B cell (primary cell): Measurements from ENCODE around the gene FAIM. TPM values are rescaled to one million over a fixed set of nuclear protein-coding genes. Genes with fewer than 3 reads are reported as not detected.
"Not testable (repeated sequence)": the region's sequence is repeated elsewhere in the genome, so short reads cannot be mapped to it uniquely, and the experiment has no call there.

Source experiments
- ATAC-seq: fragments of 200-7000 bp; cut with Tn5 transposase; one replicate; pipeline ENCODE4 v1.10.0; 2021; ENCODE audit warnings: low read depth, mild to moderate bottlenecking, moderate number of reproducible peaks, moderate library complexity
- CTCF ChIA-PET: fragments of 350-600 bp; sonication (Branson Sonifier 250); formaldehyde crosslinking; loops from one replicate; lab custom pipeline; 2021; ENCODE audit warnings: antibody characterized with exemption, inconsistent platforms; lab: Charles Lee
- POLR2A ChIA-PET: fragments of 350-600 bp; sonication (Branson Sonifier 250); formaldehyde crosslinking; loops from one replicate; lab custom pipeline; 2021; ENCODE audit warnings: antibody characterized with exemption; lab: Charles Lee
- DNase-seq: peaks from one replicate; pipeline ENCODE4 v3.0.0; 2013
- H2AFZ ChIP-seq: 2 replicates; pipeline ENCODE4 v1.6.1; 2012; ENCODE audit warnings: mild to moderate bottlenecking, low read depth, low read length; ENCODE audit not compliant: insufficient read depth, poor library complexity, severe bottlenecking
- H3K27ac ChIP-seq, 2 donors: 1 replicate in 1 of 2; 2 replicates in 1 of 2; pipeline ENCODE4 v1.5.1; 2012 to 2013; ENCODE audit warnings: low read length in 2 of 2, mild to moderate bottlenecking in 2 of 2, moderate library complexity in 1 of 2
- H3K27me3 ChIP-seq, 4 experiments: fragments of 200-600 bp in 1 of 4; sonication (generic) in 1 of 4; replicated peaks in 1 of 4; 1 replicate in 2 of 4; 2 replicates in 2 of 4; pipeline versions ENCODE4 v1.6.1 to v1.7.0; 2013 to 2016; ENCODE audit warnings: low read length in 3 of 4, mild to moderate bottlenecking in 2 of 4, mixed read lengths in 1 of 4, moderate library complexity in 1 of 4; ENCODE audit not compliant: insufficient read depth in 4 of 4, control insufficient read depth in 3 of 4; ENCODE audit errors: control extremely low read depth in 1 of 4
- H3K36me3 ChIP-seq, 2 experiments: replicated peaks in 1 of 2; 1 replicate in 1 of 2; 2 replicates in 1 of 2; pipeline versions ENCODE4 v1.6.1 to v1.7.1; 2013; ENCODE audit warnings: low read length in 1 of 2; ENCODE audit not compliant: insufficient read depth in 2 of 2, control insufficient read depth in 1 of 2; ENCODE audit errors: control extremely low read depth in 1 of 2, extremely low read depth in 1 of 2
- H3K4me1 ChIP-seq, 2 donors: fragments of 200-600 bp in 1 of 2; sonication (generic) in 1 of 2; 1 replicate in 1 of 2; 2 replicates in 1 of 2; pipeline versions ENCODE4 v1.5.1 to v1.6.1; 2013 to 2017; ENCODE audit warnings: low read length in 2 of 2; ENCODE audit not compliant: control insufficient read depth in 2 of 2, insufficient read depth in 2 of 2
- H3K4me2 ChIP-seq: replicated peaks from 2 replicates; pipeline ENCODE3; 2012; ENCODE audit warnings: mild to moderate bottlenecking, low read depth, low read length; ENCODE audit not compliant: poor library complexity, severe bottlenecking
- H3K4me3 ChIP-seq, 5 experiments: fragments of 200-600 bp in 1 of 5; sonication (generic) in 1 of 5; 1 replicate in 3 of 5; 2 replicates in 2 of 5; pipeline versions ENCODE4 v1.5.1 to v1.7.0; 2011 to 2016; ENCODE audit warnings: low read length in 4 of 5, mild to moderate bottlenecking in 4 of 5, low read depth in 2 of 5, control low read depth in 1 of 5, moderate library complexity in 1 of 5; ENCODE audit not compliant: insufficient read depth in 1 of 5; ENCODE audit errors: control extremely low read depth in 1 of 5, extremely low read depth in 1 of 5
- H3K79me2 ChIP-seq: fragments of 200-600 bp; sonication (generic); one replicate; pipeline ENCODE4 v1.6.0; 2016; ENCODE audit warnings: low read length; ENCODE audit not compliant: control insufficient read depth, insufficient read depth
- H3K9ac ChIP-seq: fragments of 200-600 bp; sonication (generic); 2 replicates; pipeline ENCODE4 v1.6.1; 2017; ENCODE audit warnings: mild to moderate bottlenecking, low read length, moderate library complexity
- H3K9me3 ChIP-seq, 3 donors: one replicate each; pipeline versions ENCODE4 v1.6.1 to v1.7.1; 2013; ENCODE audit warnings: low read length in 2 of 3; ENCODE audit not compliant: control insufficient read depth in 2 of 3, insufficient read depth in 1 of 3; ENCODE audit errors: control extremely low read depth in 1 of 3
- H4K20me1 ChIP-seq: 2 replicates; pipeline ENCODE4 v1.6.0; 2012; ENCODE audit warnings: mild to moderate bottlenecking, low read length; ENCODE audit not compliant: insufficient read depth, control insufficient read depth, poor library complexity, severe bottlenecking
- H3K27ac Mint-ChIP-seq: one replicate; pipeline ENCODE4 v1.8.0; 2021; ENCODE audit warnings: mixed read lengths
- H3K27me3 Mint-ChIP-seq: one replicate; pipeline ENCODE4 v1.8.0; 2021; ENCODE audit warnings: mixed read lengths
- H3K4me1 Mint-ChIP-seq: one replicate; pipeline ENCODE4 v1.8.0; 2021; ENCODE audit warnings: mixed read lengths
- H3K4me3 Mint-ChIP-seq: one replicate; pipeline ENCODE4 v1.8.0; 2021; ENCODE audit warnings: mixed read lengths
- H3K9me3 Mint-ChIP-seq: one replicate; pipeline ENCODE4 v1.8.0; 2022; ENCODE audit warnings: mixed read lengths; ENCODE audit not compliant: insufficient read depth
- EZH2 ChIP-seq: IDR thresholded peaks from 2 replicates; pipeline ENCODE4 v1.6.1; 2012; ENCODE audit warnings: borderline replicate concordance, low read depth, mild to moderate bottlenecking, moderate library complexity, low read length; ENCODE audit not compliant: insufficient read depth, poor library complexity, severe bottlenecking
- WGBS: methylation state at CpG from one replicate; pipeline ENCODE4 v1.1.5; 2013; ENCODE audit warnings: missing lambda C conversion rate; ENCODE audit not compliant: insufficient coverage; 5-methylcytosine and 5-hydroxymethylcytosine counted together
- intact Hi-C: fragments of 100-400 bp; cut with micrococcal nuclease; formaldehyde crosslinking; loops from one replicate; pipeline ENCODE4 v1.10.0; 2022
- polyA plus RNA-seq: library from polyadenylated mRNA; depleted of rRNA; stranded (reverse); fragments of >200 nt; gene quantifications from 2 replicates; pipeline ENCODE4 v1.2.3, GENCODE V29; 2012
- total RNA-seq, 2 donors: library from RNA; stranded (reverse); fragments of 120-200 nt in 1 of 2; gene quantifications; 1 replicate in 1 of 2; 2 replicates in 1 of 2; pipeline versions ENCODE4 v1.2.3 to v1.2.4, GENCODE V29; 2013 to 2022
- TF ChIP-seq, protein P1 (sequence below): fragments of 200-600 bp; IDR thresholded peaks from one replicate; pipeline ENCODE4 v1.8.0; 2022; ENCODE audit warnings: antibody characterized with exemption, mild to moderate bottlenecking

Gene FAIM
- total and polyA plus RNA-seq, 2 donors (not counting 1 experiment from before 2014, with no cell fraction given), result 2.3 to 16.3 TPM

DNA sequence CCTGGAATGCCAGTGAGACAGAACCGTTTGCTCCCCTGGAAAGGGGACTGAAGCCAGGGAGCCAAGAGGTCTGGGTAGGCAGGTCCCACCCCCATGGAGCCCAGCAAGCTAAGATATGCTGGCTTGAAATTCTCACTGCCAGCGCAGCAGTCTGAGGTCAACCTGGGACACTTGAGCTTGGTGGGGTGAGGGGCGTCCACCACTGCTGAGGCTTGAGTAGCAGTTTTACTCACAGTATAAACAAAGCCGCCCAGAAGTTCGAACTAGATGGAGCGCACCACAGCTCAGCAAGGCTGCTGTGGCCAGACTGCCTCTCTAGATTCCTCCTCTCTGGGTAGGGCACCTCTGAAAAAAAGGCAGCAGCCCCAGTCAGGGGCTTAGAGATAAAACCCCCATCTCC is 48.1 kb upstream of the FAIM start:
- ChIA-PET CTCF (interaction anchor here (1.7 kb wide), 1 partner anchor 355 kb away, joined by 5 read pairs; no protein-coding TSS in a partner anchor), POLR2A (no interaction called here)
- H3K27ac Mint-ChIP-seq, result no peak overlapping the region
- 85% methylated on average over 6 of the region's 6 CpGs for WGBS
- DNase-seq, result no peak
- peaks cover 11% of the 10 kb centered on the region for H3K9me3 Mint-ChIP-seq
- Histone ChIP-seq H3K9me3 (peaks cover 0 to 29% (median 0%) of the 10 kb centered on the region in 3 donors), H3K27ac (no peak overlapping the region), H3K9ac (no peak overlapping the region), H3K36me3 (no peaks in the 10 kb centered on the region), H3K4me1 (no peaks in the 10 kb centered on the region), H3K79me2 (no peaks in the 10 kb centered on the region), H4K20me1 (no peaks in the 10 kb centered on the region), H3K4me3 (no peak overlapping the region), H3K4me2 (no peak overlapping the region), H3K27me3 (no peaks in the 10 kb centered on the region), H2AFZ (no peak overlapping the region)
- ATAC-seq, result no peak
- H3K4me3 Mint-ChIP-seq, result no peak overlapping the region
- H3K27me3 Mint-ChIP-seq, result no peaks in the 10 kb centered on the region
- peaks cover 2% of the 10 kb centered on the region for H3K4me1 Mint-ChIP-seq
- intact Hi-C loops, result no loop called here
- no peak for TF ChIP-seq EZH2
- TF ChIP-seq, protein P1, sequence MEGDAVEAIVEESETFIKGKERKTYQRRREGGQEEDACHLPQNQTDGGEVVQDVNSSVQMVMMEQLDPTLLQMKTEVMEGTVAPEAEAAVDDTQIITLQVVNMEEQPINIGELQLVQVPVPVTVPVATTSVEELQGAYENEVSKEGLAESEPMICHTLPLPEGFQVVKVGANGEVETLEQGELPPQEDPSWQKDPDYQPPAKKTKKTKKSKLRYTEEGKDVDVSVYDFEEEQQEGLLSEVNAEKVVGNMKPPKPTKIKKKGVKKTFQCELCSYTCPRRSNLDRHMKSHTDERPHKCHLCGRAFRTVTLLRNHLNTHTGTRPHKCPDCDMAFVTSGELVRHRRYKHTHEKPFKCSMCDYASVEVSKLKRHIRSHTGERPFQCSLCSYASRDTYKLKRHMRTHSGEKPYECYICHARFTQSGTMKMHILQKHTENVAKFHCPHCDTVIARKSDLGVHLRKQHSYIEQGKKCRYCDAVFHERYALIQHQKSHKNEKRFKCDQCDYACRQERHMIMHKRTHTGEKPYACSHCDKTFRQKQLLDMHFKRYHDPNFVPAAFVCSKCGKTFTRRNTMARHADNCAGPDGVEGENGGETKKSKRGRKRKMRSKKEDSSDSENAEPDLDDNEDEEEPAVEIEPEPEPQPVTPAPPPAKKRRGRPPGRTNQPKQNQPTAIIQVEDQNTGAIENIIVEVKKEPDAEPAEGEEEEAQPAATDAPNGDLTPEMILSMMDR, result no peak

DNA sequence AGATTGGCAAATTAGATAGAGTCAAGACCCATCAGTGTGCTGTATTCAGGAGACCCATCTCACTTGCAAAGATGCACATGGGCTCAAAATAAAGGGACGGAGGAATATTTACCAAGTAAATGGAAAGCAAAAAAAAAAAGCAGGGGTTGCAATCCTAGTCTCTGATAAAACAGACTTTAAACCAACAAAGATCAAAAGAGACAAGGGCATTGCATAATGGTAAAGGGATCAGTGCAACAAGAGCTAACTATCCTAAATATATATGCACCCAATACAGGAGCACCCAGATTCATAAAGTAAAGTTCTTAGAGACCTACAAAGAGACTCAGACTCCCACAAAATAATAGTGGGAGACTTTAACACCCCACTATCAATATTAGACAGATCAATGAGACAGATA is 45.7 kb upstream of the FAIM start:
- H3K4me1 Mint-ChIP-seq, H3K27ac Mint-ChIP-seq, H3K9me3 Mint-ChIP-seq, H3K36me3 ChIP-seq, H3K4me2 ChIP-seq, H3K4me1 ChIP-seq, H3K4me3 Mint-ChIP-seq, DNase-seq, H2AFZ ChIP-seq, CTCF ChIA-PET, H3K4me3 ChIP-seq, H3K27me3 Mint-ChIP-seq, H3K9ac ChIP-seq, H4K20me1 ChIP-seq, intact Hi-C loops, H3K27ac ChIP-seq, H3K79me2 ChIP-seq, ATAC-seq, H3K27me3 ChIP-seq: not testable (repeated sequence)
- no CpG with 5 or more reads among the region's 1 CpG for WGBS
- peaks cover 0 to 21% (median 0%) of the 10 kb centered on the region in 3 donors for H3K9me3 ChIP-seq
- POLR2A ChIA-PET, result interaction anchor here (0.7 kb wide), 1 partner anchor 16 kb away, joined by 3 read pairs; no protein-coding TSS in a partner anchor

DNA sequence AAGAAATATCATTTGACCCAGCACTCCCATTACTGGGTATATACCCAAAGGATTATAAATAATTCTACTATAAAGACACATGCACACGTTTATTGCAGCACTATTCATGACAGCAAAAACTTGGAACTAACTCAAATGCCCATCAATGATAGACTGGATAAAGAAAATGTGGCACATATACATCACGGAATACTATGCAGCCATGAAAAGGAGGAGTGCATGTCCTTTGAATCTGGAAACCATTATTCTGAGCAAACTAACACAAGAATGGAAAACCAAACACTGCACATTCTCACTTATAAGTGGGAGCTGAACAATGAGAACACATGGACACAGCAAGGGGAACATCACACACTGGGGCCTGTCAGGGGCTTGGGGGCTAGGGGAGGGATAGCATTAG is 42.3 kb upstream of the FAIM start:
- no CpG with 5 or more reads among the region's 2 CpGs for WGBS
- intact Hi-C loops, H4K20me1 ChIP-seq, H3K27ac Mint-ChIP-seq, H2AFZ ChIP-seq, POLR2A ChIA-PET, ATAC-seq, H3K4me3 ChIP-seq, H3K4me2 ChIP-seq, H3K27ac ChIP-seq, H3K79me2 ChIP-seq, H3K9ac ChIP-seq, H3K9me3 Mint-ChIP-seq, H3K4me3 Mint-ChIP-seq, H3K27me3 Mint-ChIP-seq, DNase-seq, H3K27me3 ChIP-seq, H3K36me3 ChIP-seq, H3K9me3 ChIP-seq, H3K4me1 ChIP-seq, H3K4me1 Mint-ChIP-seq: not testable (repeated sequence)
- CTCF ChIA-PET, result interaction anchor here (1.1 to 1.4 kb wide), 2 partner anchors 351 to 357 kb away, joined by 3 to 4 read pairs; no protein-coding TSS in a partner anchor
